Stomach (tissue), 4 donors: ENCODE measurements around the gene SKA1.
"Not testable (repeated sequence)": the region's sequence is repeated elsewhere in the genome, so short reads cannot be mapped to it uniquely, and the experiment has no call there.

Experiments
- POLR2A ChIP-seq, 4 donors: fragments of 450-650 bp; IDR thresholded peaks; one replicate each; pipeline ENCODE4 v1.6.1; 2016; ENCODE audit warnings: antibody characterized with exemption in 4 of 4, control low read depth in 2 of 4, mild to moderate bottlenecking in 1 of 4, moderate library complexity in 1 of 4
- TF ChIP-seq, protein P1 (sequence below), 7 experiments: fragments of 450-650 bp in 4 of 7; fragments of 200-600 bp in 3 of 7; sonication (generic) in 3 of 7; IDR thresholded peaks; one replicate each; pipeline ENCODE4 v1.5.1; 2016 to 2019; ENCODE audit warnings: antibody characterized with exemption in 7 of 7, control low read depth in 2 of 7, mild to moderate bottlenecking in 1 of 7

DNA sequence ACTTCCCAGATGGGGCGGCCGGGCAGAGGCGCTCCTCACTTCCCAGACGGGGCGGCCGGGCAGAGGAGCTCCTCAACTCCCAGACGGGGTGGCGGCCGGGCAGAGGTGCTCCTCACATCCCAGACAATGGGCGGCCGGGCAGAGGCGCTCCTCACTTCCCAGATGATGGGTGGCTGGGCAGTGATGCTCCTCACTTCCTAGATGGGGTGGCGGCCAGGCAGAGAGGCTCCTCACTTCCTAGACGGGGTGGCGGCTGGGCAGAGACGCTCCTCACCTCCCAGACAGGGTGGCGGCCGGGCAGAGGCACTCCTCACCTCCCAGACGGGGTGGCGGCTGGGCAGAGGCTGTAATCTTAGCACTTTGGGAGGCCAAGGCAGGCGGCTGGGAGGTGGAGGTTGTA lies 42.9 kb downstream of the SKA1 start:
- TF ChIP-seq, protein P1, sequence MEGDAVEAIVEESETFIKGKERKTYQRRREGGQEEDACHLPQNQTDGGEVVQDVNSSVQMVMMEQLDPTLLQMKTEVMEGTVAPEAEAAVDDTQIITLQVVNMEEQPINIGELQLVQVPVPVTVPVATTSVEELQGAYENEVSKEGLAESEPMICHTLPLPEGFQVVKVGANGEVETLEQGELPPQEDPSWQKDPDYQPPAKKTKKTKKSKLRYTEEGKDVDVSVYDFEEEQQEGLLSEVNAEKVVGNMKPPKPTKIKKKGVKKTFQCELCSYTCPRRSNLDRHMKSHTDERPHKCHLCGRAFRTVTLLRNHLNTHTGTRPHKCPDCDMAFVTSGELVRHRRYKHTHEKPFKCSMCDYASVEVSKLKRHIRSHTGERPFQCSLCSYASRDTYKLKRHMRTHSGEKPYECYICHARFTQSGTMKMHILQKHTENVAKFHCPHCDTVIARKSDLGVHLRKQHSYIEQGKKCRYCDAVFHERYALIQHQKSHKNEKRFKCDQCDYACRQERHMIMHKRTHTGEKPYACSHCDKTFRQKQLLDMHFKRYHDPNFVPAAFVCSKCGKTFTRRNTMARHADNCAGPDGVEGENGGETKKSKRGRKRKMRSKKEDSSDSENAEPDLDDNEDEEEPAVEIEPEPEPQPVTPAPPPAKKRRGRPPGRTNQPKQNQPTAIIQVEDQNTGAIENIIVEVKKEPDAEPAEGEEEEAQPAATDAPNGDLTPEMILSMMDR (IDR thresholded peaks at IDR 0.05), result not testable (repeated sequence)
- TF ChIP-seq POLR2A (IDR thresholded peaks at IDR 0.05), result not testable (repeated sequence)
